GM23338 (cell line): ENCODE results near the gene GIMAP5. TPM values are rescaled to one million over a fixed set of nuclear protein-coding genes. Genes with fewer than 3 reads are reported as not detected.

Experiments
- ATAC-seq: fragments of 200-7000 bp; cut with Tn5 transposase; 3 replicates; pipeline ENCODE4 v1.9.1; 2020
- DNase-seq: peaks from one replicate; pipeline ENCODE4 v3.0.0-alpha.2; 2015; ENCODE audit warnings: low spot score
- H2AFZ ChIP-seq: fragments of 200-600 bp; sonication (generic); 2 replicates; pipeline ENCODE4 v1.8.0; 2016; ENCODE audit warnings: antibody characterized with exemption, mild to moderate bottlenecking, moderate library complexity
- H3F3A ChIP-seq: fragments of 200-600 bp; sonication (generic); replicated peaks from 2 replicates; pipeline ENCODE4 v1.8.0; 2017; ENCODE audit warnings: antibody characterized with exemption, mixed run types, low read depth
- H3K27ac ChIP-seq: fragments of 200-600 bp; sonication (generic); 2 replicates; pipeline ENCODE4 v1.6.1; 2016; ENCODE audit warnings: low read depth
- H3K27me3 ChIP-seq: fragments of 200-600 bp; sonication (generic); 2 replicates; pipeline ENCODE4 v1.8.0; 2016; ENCODE audit warnings: mild to moderate bottlenecking, mixed run types, moderate library complexity; ENCODE audit not compliant: insufficient read depth
- H3K36me3 ChIP-seq: fragments of 200-600 bp; sonication (generic); 2 replicates; pipeline ENCODE4 v1.8.0; 2016; ENCODE audit warnings: mild to moderate bottlenecking; ENCODE audit not compliant: insufficient read depth
- H3K4me1 ChIP-seq: fragments of 200-600 bp; sonication (generic); 2 replicates; pipeline ENCODE4 v1.8.0; 2016; ENCODE audit warnings: mild to moderate bottlenecking, moderate library complexity; ENCODE audit not compliant: insufficient read depth
- H3K4me2 ChIP-seq: fragments of 200-600 bp; sonication (generic); 2 replicates; pipeline ENCODE4 v1.7.1; 2017; ENCODE audit warnings: mixed run types
- H3K4me3 ChIP-seq: fragments of 200-600 bp; sonication (generic); 2 replicates; pipeline ENCODE4 v1.6.1; 2016; ENCODE audit warnings: mixed run types
- H3K79me2 ChIP-seq: fragments of 200-600 bp; sonication (generic); replicated peaks from 2 replicates; pipeline ENCODE4 v1.8.0; 2017; ENCODE audit warnings: mild to moderate bottlenecking; ENCODE audit not compliant: insufficient read depth
- H3K9me2 ChIP-seq: fragments of 200-600 bp; sonication (generic); 2 replicates; pipeline ENCODE4 v1.8.0; 2017; ENCODE audit not compliant: insufficient read depth
- H4K20me1 ChIP-seq: fragments of 200-600 bp; sonication (generic); replicated peaks from 2 replicates; pipeline ENCODE4 v1.8.0; 2017; ENCODE audit warnings: mild to moderate bottlenecking; ENCODE audit not compliant: insufficient read depth
- H3K27ac Mint-ChIP-seq: 2 replicates; pipeline ENCODE4 v1.8.0; 2020; ENCODE audit warnings: inconsistent platforms, mild to moderate bottlenecking, moderate library complexity, mixed read lengths
- H3K27me3 Mint-ChIP-seq: 3 replicates; pipeline ENCODE4 v1.8.0; 2022; ENCODE audit warnings: low read depth, mild to moderate bottlenecking, moderate library complexity, mixed read lengths, inconsistent platforms; ENCODE audit not compliant: insufficient read depth, poor library complexity
- H3K36me3 Mint-ChIP-seq: 3 replicates; pipeline ENCODE4 v1.8.0; 2021; ENCODE audit warnings: low read depth, mild to moderate bottlenecking, inconsistent platforms, moderate library complexity, mixed read lengths
- H3K4me1 Mint-ChIP-seq: 3 replicates; pipeline ENCODE4 v1.8.0; 2020; ENCODE audit warnings: mild to moderate bottlenecking, inconsistent platforms, mixed read lengths
- H3K4me3 Mint-ChIP-seq: 3 replicates; pipeline ENCODE4 v1.8.0; 2021; ENCODE audit warnings: moderate library complexity, mild to moderate bottlenecking, inconsistent platforms, mixed read lengths
- H3K9me3 Mint-ChIP-seq: 3 replicates; pipeline ENCODE4 v1.8.0; 2020; ENCODE audit warnings: moderate library complexity, mild to moderate bottlenecking, inconsistent platforms, mixed read lengths
- CTCF ChIP-seq, 2 experiments: fragments of 200-600 bp in 1 of 2; sonication (generic) in 1 of 2; conservative IDR thresholded peaks; 2 replicates each; pipeline versions ENCODE4 v1.5.1 to v1.6.1; 2016 to 2017; ENCODE audit warnings: antibody characterized with exemption in 2 of 2, low read depth in 2 of 2, mild to moderate bottlenecking in 2 of 2, moderate library complexity in 1 of 2
- ETS1 ChIP-seq: IDR thresholded peaks from 2 replicates; pipeline ENCODE4 v1.6.1; 2016; ENCODE audit warnings: antibody characterized with exemption
- EZH2 ChIP-seq: fragments of 200-600 bp; sonication (generic); IDR thresholded peaks from one replicate; pipeline ENCODE4 v1.8.0; 2017; ENCODE audit warnings: antibody characterized with exemption, mild to moderate bottlenecking, low read depth; ENCODE audit not compliant: unreplicated experiment
- EZH2phosphoT487 ChIP-seq: fragments of 200-600 bp; sonication (generic); IDR thresholded peaks from one replicate; pipeline ENCODE4 v1.8.1; 2018; ENCODE audit warnings: antibody characterized with exemption; ENCODE audit not compliant: unreplicated experiment
- JUNB ChIP-seq: IDR thresholded peaks from one replicate; pipeline ENCODE4 v1.6.1; 2016; ENCODE audit warnings: antibody characterized with exemption; ENCODE audit not compliant: unreplicated experiment
- NANOG ChIP-seq: IDR thresholded peaks from 2 replicates; pipeline ENCODE4 v1.6.1; 2016; ENCODE audit warnings: antibody characterized with exemption, borderline replicate concordance
- REST ChIP-seq: IDR thresholded peaks from one replicate; pipeline ENCODE4 v1.6.1; 2018; ENCODE audit warnings: antibody characterized with exemption; ENCODE audit not compliant: unreplicated experiment
- STAT1 ChIP-seq: IDR thresholded peaks from one replicate; pipeline ENCODE4 v1.6.1; 2016; ENCODE audit warnings: antibody characterized with exemption; ENCODE audit not compliant: unreplicated experiment
- ZNF114 ChIP-seq: fragments of 250-450 bp; sonication (Bioruptor Pico); IDR thresholded peaks from 2 replicates; pipeline ENCODE4 v1.5.0; 2020; ENCODE audit warnings: mild to moderate bottlenecking, moderate library complexity
- ZNF331 ChIP-seq: fragments of 250-450 bp; sonication (Bioruptor Pico); IDR thresholded peaks from 2 replicates; pipeline ENCODE4 v1.5.0; 2020; ENCODE audit warnings: low read depth, mild to moderate bottlenecking, moderate library complexity
- ZNF462 ChIP-seq: fragments of 250-450 bp; sonication (Bioruptor Pico); IDR thresholded peaks from 2 replicates; pipeline ENCODE4 v1.5.0; 2020; ENCODE audit warnings: mild to moderate bottlenecking, moderate library complexity
- polyA plus RNA-seq: library from polyadenylated mRNA; unstranded; fragments of >200 nt; fragmentation: Nextera tagmentation; extraction: Ambion mirVana; gene quantifications from 2 replicates; pipeline ENCODE4 v1.2.1, GENCODE V29; 2016
- total RNA-seq: library from RNA; depleted of rRNA; stranded (reverse); fragments of >200 nt; shearing (Covaris generic); gene quantifications from 2 replicates; pipeline ENCODE4 v1.2.3, GENCODE V29; 2014

Gene GIMAP5
- total and polyA plus RNA-seq, 2 experiments from 2014 or later, result not detected

GRCh38 chr7:150723467-150723866 is 13.8 kb upstream of the GIMAP5 start (continued):
- no peak for TF ChIP-seq ZNF462 (CRISPR knock-in tag)

GRCh38 chr7:150727381-150727780 is 9.8 kb upstream of the GIMAP5 start:
- no peak overlapping the region for H3K4me2 ChIP-seq
- no peak overlapping the region for H3K4me3 ChIP-seq
- no peaks in the 10 kb centered on the region for H3K4me1 ChIP-seq
- H4K20me1 ChIP-seq, result no peaks in the 10 kb centered on the region; the same call in 1 of the 2 replicates
- Mint-ChIP-seq H3K4me3 (no peak overlapping the region), H3K27me3 (peaks cover 69% of the 10 kb centered on the region), H3K4me1 (no peaks in the 10 kb centered on the region), H3K36me3 (no peaks in the 10 kb centered on the region), H3K27ac (no peak overlapping the region), H3K9me3 (peaks cover 12% of the 10 kb centered on the region; the same call in 2 of the 3 replicates)
- H3K27me3 ChIP-seq, result peaks cover 100% of the 10 kb centered on the region
- H3K9me2 ChIP-seq, result no peaks in the 10 kb centered on the region
- no peaks in the 10 kb centered on the region for H3K36me3 ChIP-seq
- DNase-seq (no peak), ATAC-seq (no peak)
- H3K27ac ChIP-seq, result no peak overlapping the region
- no peak overlapping the region for H2AFZ ChIP-seq
- no peaks in the 10 kb centered on the region for H3K79me2 ChIP-seq
- no peaks in the 10 kb centered on the region for H3F3A ChIP-seq
- TF ChIP-seq JUNB, result no peak
- TF ChIP-seq REST, result no peak
- TF ChIP-seq ZNF114 (CRISPR knock-in tag), result no peak
- TF ChIP-seq EZH2phosphoT487, result no peak
- TF ChIP-seq CTCF (conservative IDR thresholded peaks at IDR 0.05; ENCODE audit: low read depth in 2 of 2), result no peak
- no peak for TF ChIP-seq ETS1
- no peak for TF ChIP-seq ZNF331 (CRISPR knock-in tag)
- no peak for TF ChIP-seq NANOG
- no peak for TF ChIP-seq EZH2
- TF ChIP-seq STAT1, result no peak
